ENCODE data around the gene KLHL29. TPM values are rescaled to one million over a fixed set of nuclear protein-coding genes. Genes with fewer than 3 reads are reported as not detected.
A peak's percentile ranks its signal among the peaks of the same experiment; 100 is the strongest.

KLHL29 gene
- total RNA-seq, 1 donor from 2014 or later, result 15.1 TPM

DNA sequence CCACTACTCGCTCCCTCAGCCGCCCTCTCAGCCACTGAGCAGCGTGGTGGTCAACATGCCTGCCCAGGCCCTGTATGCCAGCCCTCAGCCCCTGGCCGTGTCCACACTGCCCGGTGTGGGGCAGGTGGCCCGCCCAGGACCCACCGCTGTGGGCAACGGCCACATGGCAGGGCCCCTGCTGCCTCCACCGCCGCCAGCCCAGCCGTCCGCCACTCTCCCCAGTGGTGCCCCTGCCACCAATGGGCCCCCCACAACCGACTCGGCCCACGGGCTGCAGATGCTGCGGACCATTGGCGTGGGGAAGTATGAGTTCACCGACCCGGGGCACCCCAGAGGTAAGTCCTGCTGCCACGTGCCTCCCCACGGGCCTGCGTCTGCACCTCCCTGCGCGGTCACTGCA, 257.5 kb downstream of the KLHL29 start:
- Histone ChIP-seq H3K27me3 (no peaks in the 10 kb centered on the region), H3K36me3 (peaks cover 5% of the 10 kb centered on the region), H3K4me1 (no peaks in the 10 kb centered on the region), H3K4me3 (no peak overlapping the region), H3K27ac (no peak overlapping the region), H3K9me3 (no peaks in the 10 kb centered on the region)
- intact Hi-C loops (cut with DNase I), result no loop called here
- DNase-seq (no peak), ATAC-seq (peak; percentile 10)
- TF ChIP-seq, protein P1, sequence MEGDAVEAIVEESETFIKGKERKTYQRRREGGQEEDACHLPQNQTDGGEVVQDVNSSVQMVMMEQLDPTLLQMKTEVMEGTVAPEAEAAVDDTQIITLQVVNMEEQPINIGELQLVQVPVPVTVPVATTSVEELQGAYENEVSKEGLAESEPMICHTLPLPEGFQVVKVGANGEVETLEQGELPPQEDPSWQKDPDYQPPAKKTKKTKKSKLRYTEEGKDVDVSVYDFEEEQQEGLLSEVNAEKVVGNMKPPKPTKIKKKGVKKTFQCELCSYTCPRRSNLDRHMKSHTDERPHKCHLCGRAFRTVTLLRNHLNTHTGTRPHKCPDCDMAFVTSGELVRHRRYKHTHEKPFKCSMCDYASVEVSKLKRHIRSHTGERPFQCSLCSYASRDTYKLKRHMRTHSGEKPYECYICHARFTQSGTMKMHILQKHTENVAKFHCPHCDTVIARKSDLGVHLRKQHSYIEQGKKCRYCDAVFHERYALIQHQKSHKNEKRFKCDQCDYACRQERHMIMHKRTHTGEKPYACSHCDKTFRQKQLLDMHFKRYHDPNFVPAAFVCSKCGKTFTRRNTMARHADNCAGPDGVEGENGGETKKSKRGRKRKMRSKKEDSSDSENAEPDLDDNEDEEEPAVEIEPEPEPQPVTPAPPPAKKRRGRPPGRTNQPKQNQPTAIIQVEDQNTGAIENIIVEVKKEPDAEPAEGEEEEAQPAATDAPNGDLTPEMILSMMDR (IDR thresholded peaks at IDR 0.05), result no peak

DNA sequence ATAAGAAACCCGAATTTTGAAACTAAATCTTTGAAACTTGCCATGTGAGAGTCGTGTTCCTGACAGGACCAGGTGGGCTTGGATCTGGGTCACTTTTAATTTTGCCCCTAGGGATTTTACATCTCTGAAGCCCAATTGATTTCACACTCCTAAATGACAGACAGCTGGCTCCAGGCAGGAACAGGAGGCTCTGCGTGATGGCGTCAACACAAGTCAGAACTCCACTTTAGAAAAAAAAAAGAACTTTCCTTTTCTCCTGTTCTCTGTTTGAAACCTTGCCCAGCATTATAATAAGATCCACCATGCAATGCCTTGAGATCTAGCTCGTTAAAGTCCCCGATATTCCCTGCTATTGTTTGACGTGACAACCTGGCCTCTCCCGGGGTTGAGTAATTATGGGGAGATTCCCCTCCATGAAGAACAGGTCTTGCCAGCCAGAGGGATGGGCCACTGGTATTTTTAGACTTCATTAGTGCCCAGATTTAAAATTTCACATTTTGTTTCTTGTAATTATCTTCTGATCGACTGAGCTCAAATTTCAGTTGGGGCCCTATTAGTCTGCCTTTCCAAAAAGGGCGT, 260.3 kb downstream of the KLHL29 start:
- Histone ChIP-seq H3K4me3 (no peak overlapping the region), H3K9me3 (no peaks in the 10 kb centered on the region), H3K27me3 (no peaks in the 10 kb centered on the region), H3K36me3 (peaks cover 5% of the 10 kb centered on the region), H3K27ac (no peak overlapping the region), H3K4me1 (no peaks in the 10 kb centered on the region)
- DNase-seq (no peak), ATAC-seq (no peak)
- intact Hi-C loops (cut with DNase I), result no loop called here
- TF ChIP-seq, protein P1 (IDR thresholded peaks at IDR 0.05), result no peak

DNA sequence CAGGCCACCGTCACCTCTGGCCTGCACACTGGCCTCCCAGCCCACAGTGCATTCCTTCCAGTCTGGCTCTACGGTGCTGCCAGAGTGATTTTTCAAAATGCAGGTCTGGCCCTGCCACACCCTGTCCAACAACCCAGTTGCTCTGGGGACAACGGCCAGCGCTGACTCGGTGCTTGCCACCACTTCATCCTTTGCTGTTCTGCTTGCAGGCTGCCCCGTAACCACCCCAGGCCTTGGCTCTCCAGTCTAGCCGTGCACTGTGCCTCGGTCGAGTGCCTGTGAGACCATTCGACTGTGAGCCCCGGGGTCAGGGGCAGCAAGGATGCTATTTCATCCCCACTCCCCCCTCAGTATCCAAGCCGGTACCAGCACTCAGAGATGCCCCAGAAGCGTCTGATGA, 262.6 kb downstream of the KLHL29 start:
- TF ChIP-seq, protein P1 (IDR thresholded peaks at IDR 0.05), result no peak
- Histone ChIP-seq H3K27ac (no peak overlapping the region), H3K4me3 (no peak overlapping the region), H3K27me3 (no peaks in the 10 kb centered on the region), H3K4me1 (no peaks in the 10 kb centered on the region), H3K36me3 (peaks cover 2% of the 10 kb centered on the region), H3K9me3 (no peaks in the 10 kb centered on the region)
- DNase-seq (no peak), ATAC-seq (no peak)
- intact Hi-C loops (cut with DNase I), result no loop called here

DNA sequence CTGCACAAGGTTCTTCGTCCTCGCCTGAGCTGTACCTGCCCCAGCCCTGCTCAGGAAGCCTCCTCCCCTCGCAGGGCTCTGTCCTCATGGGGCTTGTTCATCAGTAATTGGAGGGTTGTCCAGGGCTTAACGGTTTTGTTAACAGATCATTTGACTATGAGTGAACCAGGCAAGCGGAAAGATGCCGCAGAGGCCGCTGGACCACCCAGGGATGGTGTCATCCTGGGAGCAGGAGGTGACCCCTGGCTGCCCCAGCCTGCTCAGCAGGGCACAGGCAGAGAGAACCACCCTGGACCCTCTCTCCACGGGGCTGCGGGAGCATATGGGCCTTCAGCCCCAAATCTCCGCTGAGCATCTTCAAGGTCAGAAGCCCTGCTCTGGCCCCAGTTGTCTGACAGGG, 264.3 kb downstream of the KLHL29 start:
- ATAC-seq (no peak), DNase-seq (no peak)
- H3K27me3 ChIP-seq, result no peaks in the 10 kb centered on the region
- no peaks in the 10 kb centered on the region for H3K4me1 ChIP-seq
- H3K9me3 ChIP-seq, result no peaks in the 10 kb centered on the region
- no peaks in the 10 kb centered on the region for H3K36me3 ChIP-seq
- no peak overlapping the region for H3K27ac ChIP-seq
- H3K4me3 ChIP-seq, result no peak overlapping the region
- intact Hi-C loops (cut with DNase I), result no loop called here
- TF ChIP-seq, protein P1 (IDR thresholded peaks at IDR 0.05), result no peak

DNA sequence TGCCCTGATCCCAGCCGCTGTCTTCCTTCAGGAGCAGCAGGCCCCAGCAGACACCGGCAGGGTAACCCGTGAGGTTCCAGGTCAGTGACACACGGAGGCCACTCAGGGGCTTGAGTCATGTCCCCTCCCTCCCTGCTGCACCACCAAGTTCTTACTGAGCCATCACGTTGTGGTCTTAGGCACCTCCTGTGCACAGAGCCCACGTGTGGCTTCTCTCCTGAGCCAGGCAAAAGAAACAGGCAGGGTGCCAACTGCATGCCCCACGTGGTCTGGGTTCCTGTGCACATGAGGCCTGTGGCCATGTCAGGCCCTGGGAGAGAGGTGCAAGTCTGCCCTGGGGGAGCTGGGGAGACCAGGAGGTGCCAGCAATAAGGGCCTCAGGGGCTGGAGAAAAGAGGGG, 264.8 kb downstream of the KLHL29 start:
- Histone ChIP-seq H3K27ac (no peak overlapping the region), H3K36me3 (no peaks in the 10 kb centered on the region), H3K4me1 (no peaks in the 10 kb centered on the region), H3K4me3 (no peak overlapping the region), H3K27me3 (no peaks in the 10 kb centered on the region), H3K9me3 (no peaks in the 10 kb centered on the region)
- intact Hi-C loops (cut with DNase I), result no loop called here
- DNase-seq, result no peak
- ATAC-seq, result no peak
- TF ChIP-seq, protein P1 (IDR thresholded peaks at IDR 0.05), result no peak

Data from upper lobe of right lung (tissue), 1 donor.